Psoas muscle (tissue), 8 donors: Measurements from ENCODE around the gene TMEM141. TPM values are rescaled to one million over a fixed set of nuclear protein-coding genes. Genes with fewer than 3 reads are reported as not detected.

Experiments used
- ATAC-seq, 4 donors: fragments of 200-7000 bp; cut with Tn5 transposase; one replicate each; pipeline ENCODE4 v1.9.1; 2020; ENCODE audit warnings: moderate library complexity in 3 of 4, mild to moderate bottlenecking in 2 of 4
- DNase-seq, 2 donors: peaks; one replicate each; pipeline ENCODE4 v3.0.0-alpha.2; 2020
- H3K27ac ChIP-seq: fragments of 200-600 bp; one replicate; pipeline ENCODE4 v1.8.0; 2022
- H3K27me3 ChIP-seq, 3 donors: fragments of 200-600 bp in 1 of 3; one replicate each; pipeline versions ENCODE4 v1.6.1 to v1.8.0; 2013 to 2022; ENCODE audit warnings: low read length in 2 of 3, mild to moderate bottlenecking in 2 of 3, moderate library complexity in 1 of 3; ENCODE audit not compliant: insufficient read depth in 3 of 3
- H3K36me3 ChIP-seq, 2 donors: fragments of 200-600 bp in 1 of 2; one replicate each; pipeline versions ENCODE4 v1.6.1 to v1.8.0; 2013 to 2022; ENCODE audit warnings: low read depth in 1 of 2, mild to moderate bottlenecking in 1 of 2, moderate library complexity in 1 of 2; ENCODE audit not compliant: insufficient read depth in 1 of 2
- H3K4me1 ChIP-seq: fragments of 200-600 bp; one replicate; pipeline ENCODE4 v1.8.0; 2022
- H3K4me3 ChIP-seq: fragments of 200-600 bp; one replicate; pipeline ENCODE4 v1.8.0; 2022; ENCODE audit warnings: mild to moderate bottlenecking
- H3K9me3 ChIP-seq: fragments of 200-600 bp; one replicate; pipeline ENCODE4 v1.8.0; 2022
- WGBS, 3 donors: extraction: QIAGEN DNeasy Blood & Tissue Kit; methylation state at CpG; one replicate each; pipeline versions ENCODE4 v1.1.6 to v1.1.7; 2013; 5-methylcytosine and 5-hydroxymethylcytosine counted together
- intact Hi-C, 2 donors: fragments of 100-400 bp; cut with DNase I; formaldehyde crosslinking; loops; one replicate each; pipeline versions ENCODE4 v1.11.0 to v1.14.2; 2022
- polyA plus RNA-seq, 3 donors: library from polyadenylated mRNA; stranded (reverse); fragments of 200-250 nt; gene quantifications; one replicate each; pipeline ENCODE4 v1.2.3, GENCODE V29; 2013
- total RNA-seq, 4 donors: library from RNA; stranded (reverse); fragmentation: NEBNext Ultra II Directional in 2 of 4; extraction: Animal tissue kit (Norgen Biotek cat#: 25700) in 2 of 4; gene quantifications; one replicate each; pipeline versions ENCODE4 v1.2.1 to v1.2.4, GENCODE V29; 2021 to 2023
- TF ChIP-seq, protein P1 (sequence below): fragments of 200-600 bp; IDR thresholded peaks from one replicate; pipeline ENCODE4 v1.8.0; 2022; ENCODE audit warnings: antibody characterized with exemption
- donor health status: healthy with polysubstance abuse.
- donor health status: DM: no; HTN: no; CAD: no; lungs with moderate emphysema.
- donor health status: Bipolar disorder and iron deficiency.
- donor health status: healthy.
- donor health status: DM: yes; HTN: yes; CAD: no.
- donor health status: DM: no; HTN: no; CAD: no.
- donor health status: DM: no; HTN: no; CAD: no.
- donor health status: DM: yes; HTN: yes; CAD: no.

The TMEM141 gene
- total and polyA plus RNA-seq, 7 donors, result 32.0 to 89.1 (median 49.1) TPM

DNA sequence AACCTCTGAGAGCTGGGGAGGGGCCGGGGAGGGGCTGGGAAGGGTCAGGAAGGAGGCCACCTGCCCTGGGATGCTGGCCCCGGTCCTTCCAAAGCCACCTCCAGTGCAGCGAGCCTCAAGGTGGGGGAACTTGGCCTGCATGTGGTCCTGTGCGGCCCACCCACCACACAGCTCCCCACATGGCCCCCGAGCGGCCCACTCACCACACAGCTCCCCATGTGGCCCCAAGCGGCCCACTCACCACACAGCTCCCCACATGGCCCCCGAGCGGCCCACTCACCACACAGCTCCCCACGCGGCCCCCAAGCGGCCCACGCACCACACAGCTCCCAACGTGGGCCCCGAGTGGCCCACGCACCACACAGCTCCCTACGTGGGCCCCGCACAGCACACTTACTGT lies 46.4 kb upstream of the TMEM141 start:
- H3K4me3 ChIP-seq, result no peak overlapping the region
- peaks cover 0 to 39% (median 16%) of the 10 kb centered on the region in 3 donors for H3K27me3 ChIP-seq
- no peak overlapping the region for H3K27ac ChIP-seq
- 90 to 92% (median 91%) methylated on average over 15 to 18 of the region's 18 CpGs for WGBS, 3 donors
- intact Hi-C loops, result no loop called here
- ATAC-seq (no peak), DNase-seq (peak in 1 of 2 donors; percentile 9)
- TF ChIP-seq, protein P1, sequence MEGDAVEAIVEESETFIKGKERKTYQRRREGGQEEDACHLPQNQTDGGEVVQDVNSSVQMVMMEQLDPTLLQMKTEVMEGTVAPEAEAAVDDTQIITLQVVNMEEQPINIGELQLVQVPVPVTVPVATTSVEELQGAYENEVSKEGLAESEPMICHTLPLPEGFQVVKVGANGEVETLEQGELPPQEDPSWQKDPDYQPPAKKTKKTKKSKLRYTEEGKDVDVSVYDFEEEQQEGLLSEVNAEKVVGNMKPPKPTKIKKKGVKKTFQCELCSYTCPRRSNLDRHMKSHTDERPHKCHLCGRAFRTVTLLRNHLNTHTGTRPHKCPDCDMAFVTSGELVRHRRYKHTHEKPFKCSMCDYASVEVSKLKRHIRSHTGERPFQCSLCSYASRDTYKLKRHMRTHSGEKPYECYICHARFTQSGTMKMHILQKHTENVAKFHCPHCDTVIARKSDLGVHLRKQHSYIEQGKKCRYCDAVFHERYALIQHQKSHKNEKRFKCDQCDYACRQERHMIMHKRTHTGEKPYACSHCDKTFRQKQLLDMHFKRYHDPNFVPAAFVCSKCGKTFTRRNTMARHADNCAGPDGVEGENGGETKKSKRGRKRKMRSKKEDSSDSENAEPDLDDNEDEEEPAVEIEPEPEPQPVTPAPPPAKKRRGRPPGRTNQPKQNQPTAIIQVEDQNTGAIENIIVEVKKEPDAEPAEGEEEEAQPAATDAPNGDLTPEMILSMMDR, result no peak
- no peaks in the 10 kb centered on the region for H3K9me3 ChIP-seq
- no peaks in the 10 kb centered on the region for H3K4me1 ChIP-seq
- no peaks in the 10 kb centered on the region for H3K36me3 ChIP-seq

DNA sequence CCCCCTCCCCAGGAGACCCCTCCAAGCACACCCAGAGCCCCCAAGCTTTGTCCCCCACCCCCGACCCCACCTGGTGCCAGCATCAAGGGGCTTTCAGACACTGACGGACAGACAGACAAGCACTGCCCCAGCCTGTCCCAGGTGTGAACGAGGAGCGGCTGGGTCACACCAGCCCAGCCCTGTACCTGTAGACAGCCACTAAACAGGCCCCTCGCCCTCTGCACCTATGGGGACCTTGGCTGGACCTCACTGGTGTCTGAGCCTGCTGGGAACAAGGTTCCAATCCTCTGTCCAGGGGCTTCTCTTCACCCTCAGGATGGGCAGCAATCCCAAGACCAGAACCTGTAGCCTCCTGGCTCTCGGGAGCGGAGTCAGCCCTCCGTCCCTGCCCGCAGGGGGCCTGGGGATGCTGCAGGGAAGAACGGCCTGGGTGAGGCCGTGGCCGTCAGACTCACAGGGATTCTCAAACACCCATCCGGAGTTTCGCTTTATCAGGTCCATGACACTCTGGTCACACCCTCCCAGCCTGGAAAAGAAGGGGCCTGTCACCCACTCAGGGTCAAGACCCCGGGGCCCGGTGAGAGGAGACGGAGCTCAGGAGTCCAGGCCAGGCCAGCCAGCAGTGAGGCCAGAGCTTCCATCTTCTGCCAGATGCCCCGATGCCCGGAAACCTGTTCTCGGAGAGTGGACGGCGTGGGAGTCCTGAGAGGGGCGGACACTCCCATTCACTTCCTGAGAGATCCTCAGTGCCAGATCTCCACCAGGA lies 45.6 kb upstream of the TMEM141 start:
- DNase-seq, result peak in 1 of 2 donors; percentile 22
- no peaks in the 10 kb centered on the region for H3K4me1 ChIP-seq
- H3K9me3 ChIP-seq, result no peaks in the 10 kb centered on the region
- H3K36me3 ChIP-seq, result no peaks in the 10 kb centered on the region
- H3K27ac ChIP-seq, result no peak overlapping the region
- no peak overlapping the region for H3K4me3 ChIP-seq
- TF ChIP-seq, protein P1, result no peak
- 70 to 75% (median 74%) methylated on average over 20 to 23 of the region's 23 CpGs for WGBS, 3 donors
- intact Hi-C loops, result no loop called here
- H3K27me3 ChIP-seq, result peaks cover 0 to 39% (median 15%) of the 10 kb centered on the region in 3 donors
- ATAC-seq, result peak in 1 of 4 donors; percentile 28

DNA sequence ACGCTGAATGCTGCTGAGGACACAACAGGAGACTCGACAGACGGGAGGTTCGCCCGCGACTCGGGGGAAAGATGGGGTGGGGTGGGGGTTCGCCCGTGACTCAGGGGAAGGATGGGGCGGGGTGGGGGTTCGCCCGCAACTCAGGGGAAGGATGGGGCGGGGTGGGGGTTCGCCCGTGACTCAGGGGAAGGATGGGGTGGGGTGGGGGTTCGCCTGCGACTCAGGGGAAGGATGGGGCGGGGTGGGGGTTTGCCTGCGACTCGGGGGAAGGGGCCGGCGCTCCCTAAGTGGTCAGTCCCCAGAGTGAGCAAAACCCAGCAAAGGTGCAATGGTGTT lies 45.0 kb upstream of the TMEM141 start:
- H3K9me3 ChIP-seq, result no peaks in the 10 kb centered on the region

DNA sequence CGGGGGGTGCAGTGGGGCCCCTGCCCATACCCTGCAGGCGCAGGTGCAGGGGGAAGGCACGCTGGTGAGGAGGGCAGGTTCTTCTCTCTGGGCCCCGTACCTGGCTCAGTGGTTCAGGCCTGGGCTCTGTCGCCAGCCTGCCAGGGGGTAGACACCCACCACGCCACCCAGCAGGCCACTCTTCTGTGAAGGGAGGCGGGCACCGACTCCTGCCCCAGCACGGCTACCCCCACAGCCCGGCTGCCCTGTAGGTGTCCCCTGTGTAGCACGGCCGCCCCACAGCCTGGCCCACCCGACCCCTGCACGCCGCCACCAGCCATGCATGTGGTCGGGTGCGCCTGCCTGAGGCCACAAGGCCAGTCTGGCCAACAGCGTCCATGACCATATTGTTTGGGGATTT lies 44.5 kb upstream of the TMEM141 start:
- 88 to 92% (median 89%) methylated on average over 17 to 18 of the region's 18 CpGs for WGBS, 3 donors
- H3K36me3 ChIP-seq, result no peaks in the 10 kb centered on the region
- TF ChIP-seq, protein P1, result no peak
- intact Hi-C loops, result no loop called here
- ATAC-seq (no peak), DNase-seq (peak in 1 of 2 donors; percentile 15)
- no peak overlapping the region for H3K27ac ChIP-seq
- H3K4me1 ChIP-seq, result no peaks in the 10 kb centered on the region
- no peak overlapping the region for H3K4me3 ChIP-seq
- no peaks in the 10 kb centered on the region for H3K9me3 ChIP-seq
- H3K27me3 ChIP-seq, result peaks cover 0 to 29% (median 12%) of the 10 kb centered on the region in 3 donors

More for the DNA sequence above, 45.0 kb upstream of the TMEM141 start:
- Histone ChIP-seq H3K4me1 (no peaks in the 10 kb centered on the region), H3K36me3 (no peaks in the 10 kb centered on the region), H3K27ac (no peak overlapping the region), H3K27me3 (peaks cover 0 to 34% (median 12%) of the 10 kb centered on the region in 3 donors), H3K4me3 (no peak overlapping the region)
- TF ChIP-seq, protein P1, result no peak
- DNase-seq, result no peak
- intact Hi-C loops, result no loop called here
- 66 to 70% (median 68%) methylated on average over 16 to 22 of the region's 22 CpGs for WGBS, 3 donors
- ATAC-seq, result no peak
